Fibroblast of lung (primary cell): ENCODE data around the gene CCDC88C.

Source experiments
- CTCF ChIP-seq, 2 donors: IDR thresholded peaks in 1 of 2; conservative IDR thresholded peaks in 1 of 2; 1 replicate in 1 of 2; 2 replicates in 1 of 2; pipeline ENCODE4 v1.5.1; 2011 to 2012; ENCODE audit warnings: low read length in 2 of 2, control low read depth in 1 of 2, inconsistent platforms in 1 of 2, low read depth in 1 of 2, mild to moderate bottlenecking in 1 of 2
- EZH2 ChIP-seq: IDR thresholded peaks from 2 replicates; pipeline ENCODE4 v1.5.1; 2012; ENCODE audit warnings: low read length, control low read depth, mild to moderate bottlenecking; ENCODE audit errors: missing control alignments

DNA sequence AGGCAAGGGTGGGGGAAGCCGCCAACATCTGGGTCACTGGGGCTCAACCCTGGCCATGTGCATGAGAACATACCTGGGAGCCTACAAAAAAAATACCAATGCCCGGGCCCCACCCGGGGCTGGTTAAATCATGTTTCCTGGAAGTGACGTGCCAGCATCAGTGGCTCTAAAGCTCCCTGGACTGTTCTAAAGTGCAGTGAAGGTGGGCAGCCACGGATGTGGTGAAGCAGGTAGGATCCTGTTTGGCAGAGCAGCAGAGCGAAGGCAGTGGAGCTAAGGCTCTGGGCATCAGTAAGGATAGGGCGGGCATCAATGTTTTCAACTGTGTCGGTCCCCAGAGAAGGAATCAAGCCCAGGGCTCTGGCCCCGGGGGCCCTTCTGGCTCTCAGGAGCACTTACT lies 172.6 kb downstream of the CCDC88C start:
- TF ChIP-seq CTCF (conservative IDR thresholded peaks at IDR 0.05 in 1 of 2, IDR thresholded peaks at IDR 0.05 in 1 of 2; ENCODE audit: low read depth in 1 of 2, low read length in 2 of 2) (no peak), EZH2 (no peak)
